HUES48 (cell line): ENCODE results near the gene CLTRN.
"Not testable (repeated sequence)": the region's sequence is repeated elsewhere in the genome, so short reads cannot be mapped to it uniquely, and the experiment has no call there.

Source experiments
- H3K27ac ChIP-seq: one replicate; pipeline ENCODE4 v1.7.0; 2013; ENCODE audit warnings: low read depth, low read length, inconsistent platforms
- H3K27me3 ChIP-seq: 2 replicates; pipeline ENCODE4 v1.6.1; 2013; ENCODE audit warnings: mild to moderate bottlenecking, low read length; ENCODE audit not compliant: control insufficient read depth, insufficient read depth
- H3K36me3 ChIP-seq: 2 replicates; pipeline ENCODE4 v1.6.1; 2013; ENCODE audit warnings: low read length; ENCODE audit not compliant: control insufficient read depth, insufficient read depth
- H3K4me1 ChIP-seq: 2 replicates; pipeline ENCODE4 v1.6.1; 2013; ENCODE audit warnings: mild to moderate bottlenecking, low read length; ENCODE audit not compliant: control insufficient read depth, insufficient read depth
- H3K4me3 ChIP-seq: 2 replicates; pipeline ENCODE4 v1.5.1; 2013; ENCODE audit warnings: mild to moderate bottlenecking, low read depth, low read length
- H3K9ac ChIP-seq: 2 replicates; pipeline ENCODE4 v1.6.1; 2013; ENCODE audit warnings: mild to moderate bottlenecking, low read depth, low read length, moderate library complexity
- H3K9me3 ChIP-seq: 2 replicates; pipeline ENCODE4 v1.6.1; 2013; ENCODE audit warnings: low read length; ENCODE audit not compliant: control insufficient read depth, insufficient read depth

CLTRN gene

DNA sequence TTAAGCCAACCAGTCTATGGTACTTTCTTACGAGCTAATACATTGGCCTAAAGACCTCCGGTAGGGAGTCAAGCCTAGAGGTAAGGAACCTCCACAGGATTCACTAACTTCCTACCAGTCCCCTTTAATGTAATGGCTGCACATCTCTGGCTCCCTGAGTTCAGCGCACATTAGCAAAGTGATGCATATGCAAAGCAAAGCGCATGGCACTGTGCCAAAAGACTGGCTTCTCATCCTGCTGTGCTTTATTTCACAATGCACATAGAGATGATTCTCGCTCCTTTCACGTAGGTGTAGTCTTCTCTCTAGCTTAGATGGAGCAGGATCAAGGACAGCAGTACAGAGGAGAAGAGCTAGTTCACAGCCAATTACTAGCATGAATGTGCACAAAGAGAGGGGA, 14.6 kb upstream of the CLTRN start:
- Histone ChIP-seq H3K4me1 (peaks cover 5% of the 10 kb centered on the region; the same call in 1 of the 2 replicates), H3K9ac (no peak overlapping the region), H3K9me3 (no peaks in the 10 kb centered on the region), H3K36me3 (peaks cover 28% of the 10 kb centered on the region), H3K27ac (no peak overlapping the region), H3K27me3 (no peaks in the 10 kb centered on the region; the same call in none of the 2 replicates), H3K4me3 (no peak overlapping the region)

DNA sequence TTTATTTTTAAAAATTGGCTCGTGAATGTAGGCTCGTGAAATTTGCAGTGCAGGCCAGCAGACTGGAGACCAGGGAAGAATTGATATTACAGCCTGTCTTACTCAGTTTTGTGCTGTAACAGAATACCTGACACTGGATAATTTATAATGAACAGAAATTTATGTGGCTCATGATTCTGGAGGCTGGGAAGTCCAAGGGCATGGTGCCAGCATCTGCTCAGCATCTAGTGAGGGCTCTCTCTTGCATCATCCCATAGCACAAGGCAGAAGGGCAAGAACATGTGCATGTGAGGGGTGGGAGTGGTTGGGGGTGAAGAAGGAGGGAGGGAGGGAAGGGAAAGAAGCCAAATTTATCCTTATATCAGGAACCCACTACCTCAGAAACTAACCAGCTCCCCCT, 13.7 kb upstream of the CLTRN start:
- Histone ChIP-seq H3K27me3 (no peaks in the 10 kb centered on the region; the same call in none of the 2 replicates), H3K4me3 (no peak overlapping the region), H3K27ac (no peak overlapping the region), H3K36me3 (peaks cover 28% of the 10 kb centered on the region), H3K9me3 (no peaks in the 10 kb centered on the region), H3K9ac (no peak overlapping the region), H3K4me1 (peaks cover 5% of the 10 kb centered on the region; the same call in 1 of the 2 replicates)

DNA sequence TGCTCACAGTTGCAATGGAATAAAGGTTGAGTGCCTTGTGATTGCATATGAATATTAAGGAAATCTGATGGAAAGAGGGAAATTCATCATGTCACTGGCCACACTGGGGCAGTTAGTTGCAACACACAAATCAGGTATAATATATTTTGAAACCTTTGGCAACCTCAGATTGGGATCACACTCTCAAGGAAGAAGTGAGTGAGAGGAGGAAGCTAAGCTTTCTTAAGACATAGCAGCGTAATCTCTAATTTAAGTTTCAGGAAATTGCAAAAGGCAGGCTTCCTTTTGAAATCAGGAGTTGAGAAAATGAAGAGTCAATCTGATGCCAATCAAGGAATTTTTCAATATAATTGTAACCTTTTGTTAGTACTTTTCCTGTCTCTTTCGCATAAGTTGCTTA, 12.3 kb upstream of the CLTRN start:
- Histone ChIP-seq H3K27ac (no peak overlapping the region), H3K4me1 (peaks cover 5% of the 10 kb centered on the region; the same call in 1 of the 2 replicates), H3K27me3 (no peaks in the 10 kb centered on the region; the same call in none of the 2 replicates), H3K9ac (no peak overlapping the region), H3K36me3 (peaks cover 27% of the 10 kb centered on the region), H3K9me3 (no peaks in the 10 kb centered on the region), H3K4me3 (peak overlapping the region; percentile 99)

DNA sequence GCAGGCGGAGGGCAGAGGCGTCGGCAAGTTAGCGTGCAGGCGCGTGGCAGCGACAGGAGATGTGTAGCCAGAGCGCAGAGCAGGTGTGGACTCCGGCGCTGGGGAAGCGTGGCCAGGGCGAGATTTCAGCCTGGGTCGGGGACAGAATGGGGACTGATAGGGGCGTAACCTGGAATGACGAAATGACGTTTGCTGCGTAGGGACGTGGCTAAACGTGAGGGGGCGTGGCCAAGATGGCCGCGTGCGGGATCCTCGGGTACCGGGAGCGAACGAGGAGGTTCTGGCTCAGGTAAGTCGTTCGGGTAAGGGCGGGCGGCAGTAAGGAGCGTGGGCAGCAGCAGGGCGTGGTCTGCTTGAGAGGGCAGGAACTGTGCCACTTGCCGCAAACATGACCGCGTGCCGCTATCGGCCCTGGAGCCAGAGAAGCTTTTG, 10.9 kb upstream of the CLTRN start:
- Histone ChIP-seq H3K4me3 (peak overlapping the region; percentile 99), H3K27me3 (no peaks in the 10 kb centered on the region; the same call in none of the 2 replicates), H3K9me3 (no peaks in the 10 kb centered on the region), H3K9ac (peak overlapping the region; percentile 92), H3K27ac (peak overlapping the region; percentile 96), H3K4me1 (peaks cover 5% of the 10 kb centered on the region; the same call in 1 of the 2 replicates), H3K36me3 (peaks cover 14% of the 10 kb centered on the region)

DNA sequence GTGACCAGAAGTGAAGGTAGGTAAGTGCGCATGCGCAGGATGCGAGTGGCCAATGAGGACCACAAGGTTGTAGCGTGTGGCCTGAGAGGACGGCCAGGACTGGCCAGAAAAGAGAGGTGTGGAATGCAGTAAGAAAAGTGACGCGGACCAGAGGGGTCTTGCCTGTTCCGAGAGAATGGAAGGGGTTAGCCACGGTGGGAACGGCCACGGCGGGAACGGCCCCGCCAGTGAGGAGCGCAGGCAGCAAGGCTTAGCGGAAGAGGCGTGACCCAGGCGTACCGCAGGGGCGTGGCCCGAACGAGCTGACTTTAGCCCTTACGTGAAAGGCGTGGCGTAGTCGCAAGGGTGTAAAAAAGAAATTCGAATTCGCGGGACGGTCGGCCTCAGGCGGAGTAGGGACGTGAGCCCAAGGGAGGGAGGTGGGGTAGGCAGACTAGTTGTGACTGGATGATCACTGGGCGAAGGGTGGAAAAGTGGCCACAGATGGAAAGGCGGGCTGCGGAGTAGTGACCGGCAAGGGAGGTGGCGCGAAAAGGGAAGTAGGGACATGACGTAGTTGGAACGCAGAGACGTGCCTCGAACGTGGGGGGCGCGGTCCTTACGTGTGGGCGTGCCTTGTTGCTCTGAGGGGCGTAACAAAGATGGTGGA, 10.4 kb upstream of the CLTRN start:
- H3K9ac ChIP-seq = peak overlapping the region; percentile 92
- no peaks in the 10 kb centered on the region; the same call in 1 of the 2 replicates for H3K27me3 ChIP-seq
- H3K4me1 ChIP-seq = peaks cover 5% of the 10 kb centered on the region; the same call in 1 of the 2 replicates
- peak overlapping the region; percentile 96 for H3K27ac ChIP-seq
- no peaks in the 10 kb centered on the region for H3K9me3 ChIP-seq
- H3K4me3 ChIP-seq = peak overlapping the region; percentile 99
- H3K36me3 ChIP-seq = peaks cover 11% of the 10 kb centered on the region

DNA sequence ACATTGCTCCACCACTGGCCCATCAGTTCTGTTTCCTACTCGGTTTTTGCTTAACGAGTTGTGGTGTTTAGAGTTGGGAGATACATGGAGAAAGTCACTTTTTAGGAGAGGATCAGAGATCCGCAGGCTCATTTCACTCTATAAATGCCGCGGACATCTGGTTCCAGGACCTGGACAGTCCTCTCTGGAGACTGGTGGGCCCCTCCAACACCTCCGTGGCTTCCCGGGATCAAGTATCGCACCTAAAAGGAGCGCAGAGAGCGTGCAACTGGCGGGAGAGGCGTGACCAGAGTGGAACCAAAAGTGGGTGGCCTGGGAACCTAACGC, 9.9 kb upstream of the CLTRN start:
- no peaks in the 10 kb centered on the region for H3K9me3 ChIP-seq
- peak overlapping the region; percentile 92 for H3K9ac ChIP-seq
- H3K27ac ChIP-seq = peak overlapping the region; percentile 96
- peaks cover 1% of the 10 kb centered on the region for H3K27me3 ChIP-seq
- H3K4me1 ChIP-seq = peaks cover 5% of the 10 kb centered on the region; the same call in 1 of the 2 replicates
- H3K36me3 ChIP-seq = peaks cover 9% of the 10 kb centered on the region
- H3K4me3 ChIP-seq = peak overlapping the region; percentile 99

DNA sequence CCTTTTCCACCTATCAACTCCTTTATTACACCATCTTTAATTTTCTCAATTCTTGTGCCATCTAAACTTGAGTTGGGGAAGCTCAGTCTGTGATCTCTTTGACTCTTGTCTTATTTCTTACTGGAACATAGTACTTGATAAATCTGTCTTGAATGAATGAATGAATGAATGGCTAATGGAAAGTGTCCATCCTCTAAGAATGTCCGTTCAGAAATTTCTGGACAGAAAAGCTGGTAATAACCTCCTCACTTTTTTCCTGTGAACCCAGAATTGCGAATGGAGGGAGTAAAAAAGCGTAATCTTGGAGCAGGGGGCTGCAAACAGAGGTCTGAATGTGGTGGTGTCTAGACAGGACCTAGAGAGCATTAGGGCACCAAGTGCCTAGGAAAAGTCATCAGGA, 9.4 kb upstream of the CLTRN start:
- Histone ChIP-seq H3K4me1 (peaks cover 5% of the 10 kb centered on the region; the same call in 1 of the 2 replicates), H3K4me3 (peak overlapping the region; percentile 99), H3K9me3 (no peaks in the 10 kb centered on the region), H3K27ac (no peak overlapping the region), H3K9ac (peak overlapping the region; percentile 92), H3K27me3 (peaks cover 5% of the 10 kb centered on the region), H3K36me3 (peaks cover 4% of the 10 kb centered on the region)

DNA sequence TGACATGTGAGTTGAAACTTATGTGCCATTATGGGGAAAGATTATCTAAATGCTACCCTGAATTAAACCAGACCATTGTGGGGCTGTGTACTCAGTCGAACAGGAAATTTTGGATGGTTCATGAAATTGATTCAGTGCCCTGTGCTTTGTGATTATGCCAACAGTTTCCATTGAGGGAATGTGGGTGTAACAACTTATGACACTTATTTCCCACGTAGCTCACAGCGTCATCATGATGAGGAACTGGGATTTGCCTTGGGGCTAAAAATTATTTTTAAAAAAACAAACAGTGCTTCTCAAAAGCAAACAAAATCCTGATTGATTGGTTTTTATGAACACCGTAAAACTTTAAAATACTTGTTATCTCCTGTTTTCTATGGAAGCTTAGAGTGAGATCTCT, 8.3 kb upstream of the CLTRN start:
- H3K27me3 ChIP-seq = peaks cover 5% of the 10 kb centered on the region
- no peaks in the 10 kb centered on the region for H3K9me3 ChIP-seq
- peaks cover 5% of the 10 kb centered on the region; the same call in 1 of the 2 replicates for H3K4me1 ChIP-seq
- H3K36me3 ChIP-seq = no peaks in the 10 kb centered on the region
- H3K27ac ChIP-seq = no peak overlapping the region
- no peak overlapping the region for H3K9ac ChIP-seq
- H3K4me3 ChIP-seq = no peak overlapping the region

DNA sequence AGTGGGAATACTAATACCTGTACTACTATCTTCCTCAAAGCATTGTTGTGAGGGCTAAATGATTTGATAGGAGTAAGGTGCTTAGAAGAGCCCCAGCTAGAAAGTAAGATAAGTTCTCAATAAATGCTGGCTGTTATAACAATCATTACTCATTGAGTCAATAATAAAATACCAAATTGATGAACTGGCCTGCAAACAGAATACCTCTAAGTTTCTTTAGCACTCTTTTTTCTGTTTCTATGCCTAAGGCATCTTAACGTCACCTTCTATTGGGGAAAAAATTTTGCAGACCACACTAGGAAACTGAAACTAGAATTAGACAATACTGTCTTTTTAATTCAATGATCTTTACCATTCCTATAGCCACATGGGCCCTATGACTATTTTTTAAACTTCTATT, 1.2 kb downstream of the CLTRN start:
- Histone ChIP-seq H3K9me3 (no peaks in the 10 kb centered on the region), H3K27ac (no peak overlapping the region), H3K36me3 (no peaks in the 10 kb centered on the region), H3K4me3 (no peak overlapping the region), H3K27me3 (peaks cover 6% of the 10 kb centered on the region), H3K9ac (no peak overlapping the region), H3K4me1 (peaks cover 12% of the 10 kb centered on the region)

DNA sequence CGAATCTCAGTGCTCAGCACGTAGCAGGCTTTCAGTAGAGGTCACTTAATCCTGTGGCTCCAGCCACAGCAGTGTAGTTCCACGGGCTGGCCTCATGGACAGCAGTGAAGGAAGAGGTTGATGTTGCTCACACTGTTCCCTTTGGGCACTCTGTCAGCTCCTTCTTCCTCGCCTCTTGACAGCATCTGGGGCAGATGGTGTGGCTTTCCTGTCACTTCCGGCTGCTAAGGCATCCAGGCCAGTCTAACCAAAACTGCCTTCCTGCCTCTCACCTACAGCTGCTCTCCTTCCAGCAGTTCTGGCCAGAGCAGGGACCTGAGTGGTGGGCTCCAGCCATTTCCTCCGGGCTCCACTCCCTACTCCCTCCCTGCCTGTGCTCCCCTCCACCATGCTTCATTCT, 9.8 kb downstream of the CLTRN start:
- not testable (repeated sequence) for H3K4me1 ChIP-seq, H3K9ac ChIP-seq, H3K27ac ChIP-seq, H3K36me3 ChIP-seq, H3K27me3 ChIP-seq, H3K9me3 ChIP-seq, H3K4me3 ChIP-seq

DNA sequence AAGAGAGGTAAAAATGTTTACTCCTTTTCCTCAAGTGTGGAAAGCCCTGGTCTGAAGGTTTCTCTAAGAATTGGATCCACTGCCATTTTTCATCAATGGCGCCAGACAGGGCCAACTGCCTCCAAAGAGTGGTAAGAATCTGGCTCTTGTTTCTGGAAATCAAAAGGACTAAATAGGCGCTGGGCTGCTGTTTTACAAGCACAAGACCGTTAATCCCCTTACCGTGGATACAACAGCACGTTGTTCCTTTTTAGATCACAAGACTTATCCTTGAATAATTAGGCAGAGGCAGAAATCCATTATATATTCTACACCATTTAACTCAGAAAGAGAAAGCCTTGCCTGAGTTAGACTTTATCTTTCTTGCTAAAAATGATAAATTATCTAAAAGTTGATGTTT, 10.6 kb downstream of the CLTRN start:
- Histone ChIP-seq H3K4me1 (no peaks in the 10 kb centered on the region), H3K36me3 (no peaks in the 10 kb centered on the region), H3K9ac (no peak overlapping the region), H3K27ac (no peak overlapping the region), H3K27me3 (peaks cover 3% of the 10 kb centered on the region; the same call in 1 of the 2 replicates), H3K4me3 (no peak overlapping the region), H3K9me3 (no peaks in the 10 kb centered on the region)
